Kidney epithelial cell (primary cell): ENCODE measurements around the gene MPV17L2. TPM values are rescaled to one million over a fixed set of nuclear protein-coding genes. Genes with fewer than 3 reads are reported as not detected.

Source experiments
- DNase-seq: peaks from one replicate; pipeline ENCODE4 v3.0.0-alpha.2; 2010; ENCODE audit warnings: low read depth
- H3K27me3 ChIP-seq: 2 replicates; pipeline ENCODE4 v1.6.0; 2011; ENCODE audit warnings: low read length; ENCODE audit not compliant: control insufficient read depth, insufficient read depth
- H3K36me3 ChIP-seq: 2 replicates; pipeline ENCODE4 v1.5.1; 2011; ENCODE audit warnings: low read length; ENCODE audit not compliant: control insufficient read depth, insufficient read depth
- H3K4me3 ChIP-seq: 2 replicates; pipeline ENCODE4 v1.5.1; 2011; ENCODE audit warnings: low read depth, mild to moderate bottlenecking, control low read depth, low read length
- CTCF ChIP-seq: IDR thresholded peaks from 2 replicates; pipeline ENCODE4 v1.5.1; 2011; ENCODE audit warnings: mild to moderate bottlenecking, moderate library complexity, low read length, control low read depth, inconsistent platforms; ENCODE audit not compliant: insufficient read depth, poor library complexity, severe bottlenecking
- total RNA-seq: library from RNA; depleted of rRNA; stranded (reverse); fragments of >200 nt; gene quantifications from 2 replicates; pipeline ENCODE4 v1.2.3, GENCODE V29; 2015

The MPV17L2 gene
- total RNA-seq, 1 donor from 2014 or later = 70.6 TPM

- TF ChIP-seq CTCF = no peak
- DNase-seq = no peak
- H3K27me3 ChIP-seq = no peaks in the 10 kb centered on the region
- peak overlapping the region; percentile 96 for H3K4me3 ChIP-seq
- H3K36me3 ChIP-seq = peaks cover 2% of the 10 kb centered on the region
Measured at GRCh38 chr19:18153556-18154134, 39.4 kb upstream of the MPV17L2 start.

- Histone ChIP-seq H3K36me3 (peaks cover 2% of the 10 kb centered on the region), H3K4me3 (no peak overlapping the region), H3K27me3 (no peaks in the 10 kb centered on the region)
- no peak for DNase-seq
- no peak for TF ChIP-seq CTCF
Measured at GRCh38 chr19:18155095-18156087, 37.6 kb upstream of the MPV17L2 start.

GRCh38 chr19:18156268-18156667 is 36.8 kb upstream of the MPV17L2 start:
- H3K27me3 ChIP-seq = no peaks in the 10 kb centered on the region
- no peak for TF ChIP-seq CTCF
- H3K4me3 ChIP-seq = no peak overlapping the region
- no peak for DNase-seq
- no peaks in the 10 kb centered on the region for H3K36me3 ChIP-seq

GRCh38 chr19:18156841-18157464 is 36.1 kb upstream of the MPV17L2 start:
- H3K27me3 ChIP-seq = no peaks in the 10 kb centered on the region
- TF ChIP-seq CTCF = no peak
- H3K4me3 ChIP-seq = no peak overlapping the region
- H3K36me3 ChIP-seq = no peaks in the 10 kb centered on the region
- no peak for DNase-seq

GRCh38 chr19:18157465-18158063 is 35.5 kb upstream of the MPV17L2 start:
- no peak for TF ChIP-seq CTCF
- Histone ChIP-seq H3K27me3 (no peaks in the 10 kb centered on the region), H3K4me3 (no peak overlapping the region), H3K36me3 (no peaks in the 10 kb centered on the region)
- DNase-seq = no peak
